Thymus (tissue), 11 donors: ENCODE data around the gene SH3PXD2A. TPM values are rescaled to one million over a fixed set of nuclear protein-coding genes. Genes with fewer than 3 reads are reported as not detected.

ENCODE experiments used
- DNase-seq, 9 donors: peaks; one replicate each; pipeline ENCODE4 v3.0.0-alpha.2; 2013; ENCODE audit warnings: low spot score in 9 of 9, low read depth in 6 of 9, missing footprints in 1 of 9
- H3K27ac ChIP-seq, 2 donors: one replicate each; pipeline ENCODE4 v1.5.1; 2013; ENCODE audit warnings: control low read depth in 1 of 2, low read depth in 1 of 2, low read length in 1 of 2, mild to moderate bottlenecking in 1 of 2, moderate library complexity in 1 of 2
- H3K27me3 ChIP-seq, 2 donors: one replicate each; pipeline ENCODE4 v1.5.1; 2013; ENCODE audit warnings: low read length in 1 of 2; ENCODE audit not compliant: control insufficient read depth in 2 of 2, insufficient read depth in 1 of 2
- H3K36me3 ChIP-seq, 2 donors: one replicate each; pipeline ENCODE4 v1.5.1; 2013; ENCODE audit warnings: low read length in 1 of 2, mild to moderate bottlenecking in 1 of 2, moderate library complexity in 1 of 2; ENCODE audit not compliant: control insufficient read depth in 2 of 2, insufficient read depth in 2 of 2
- H3K4me1 ChIP-seq, 2 donors: one replicate each; pipeline ENCODE4 v1.5.1; 2013; ENCODE audit warnings: low read length in 2 of 2; ENCODE audit not compliant: control insufficient read depth in 2 of 2, insufficient read depth in 2 of 2
- H3K4me3 ChIP-seq, 2 donors: one replicate each; pipeline ENCODE4 v1.5.1; 2013; ENCODE audit warnings: low read length in 2 of 2, control low read depth in 1 of 2, mild to moderate bottlenecking in 1 of 2
- H3K9me3 ChIP-seq, 2 donors: one replicate each; pipeline ENCODE4 v1.5.1; 2013; ENCODE audit warnings: low read length in 1 of 2, mild to moderate bottlenecking in 1 of 2; ENCODE audit not compliant: control insufficient read depth in 2 of 2, insufficient read depth in 1 of 2
- WGBS: extraction: QIAGEN DNeasy Blood & Tissue Kit; methylation state at CpG from one replicate; pipeline ENCODE4 v1.1.7; 2013; 5-methylcytosine and 5-hydroxymethylcytosine counted together
- polyA plus RNA-seq: library from polyadenylated mRNA; stranded (reverse); fragments of 200-250 nt; gene quantifications from one replicate; pipeline ENCODE4 v1.2.3, GENCODE V29; 2013
- total RNA-seq: library from RNA; stranded (reverse); fragments of 120-200 nt; gene quantifications from one replicate; pipeline ENCODE4 v1.2.4, GENCODE V29; 2013
- donor health status: healthy.

Gene SH3PXD2A
- total and polyA plus RNA-seq, 2 donors, result 3.8 to 9.5 TPM

DNA sequence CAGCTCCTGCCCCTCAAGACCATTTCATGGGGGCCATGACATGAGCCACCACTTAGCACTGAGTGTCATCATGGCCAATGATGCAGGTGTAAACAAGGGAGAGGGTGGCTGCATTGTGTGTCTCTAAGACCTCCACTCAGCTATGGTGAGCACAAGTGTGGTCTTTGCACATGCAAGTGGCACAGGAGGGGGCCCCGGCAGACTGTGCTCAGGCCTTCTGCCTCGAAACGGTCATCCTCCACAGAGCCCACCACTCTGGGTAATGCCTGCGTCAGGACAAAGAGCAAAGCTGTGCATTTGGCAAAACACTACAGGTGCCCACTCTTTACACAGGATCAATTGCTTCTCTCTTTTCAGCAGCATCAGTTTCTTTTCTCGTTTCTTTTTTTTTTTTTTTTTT, 125.5 kb downstream of the SH3PXD2A start:
- Histone ChIP-seq H3K27me3 (no peaks in the 10 kb centered on the region), H3K4me1 (no peaks in the 10 kb centered on the region), H3K27ac (peak overlapping the region in 1 of 2 donors; percentile 11), H3K36me3 (no peaks in the 10 kb centered on the region), H3K4me3 (no peak overlapping the region), H3K9me3 (no peaks in the 10 kb centered on the region)
- DNase-seq, result no peak
- 87% methylated on average over 5 of the region's 5 CpGs for WGBS

DNA sequence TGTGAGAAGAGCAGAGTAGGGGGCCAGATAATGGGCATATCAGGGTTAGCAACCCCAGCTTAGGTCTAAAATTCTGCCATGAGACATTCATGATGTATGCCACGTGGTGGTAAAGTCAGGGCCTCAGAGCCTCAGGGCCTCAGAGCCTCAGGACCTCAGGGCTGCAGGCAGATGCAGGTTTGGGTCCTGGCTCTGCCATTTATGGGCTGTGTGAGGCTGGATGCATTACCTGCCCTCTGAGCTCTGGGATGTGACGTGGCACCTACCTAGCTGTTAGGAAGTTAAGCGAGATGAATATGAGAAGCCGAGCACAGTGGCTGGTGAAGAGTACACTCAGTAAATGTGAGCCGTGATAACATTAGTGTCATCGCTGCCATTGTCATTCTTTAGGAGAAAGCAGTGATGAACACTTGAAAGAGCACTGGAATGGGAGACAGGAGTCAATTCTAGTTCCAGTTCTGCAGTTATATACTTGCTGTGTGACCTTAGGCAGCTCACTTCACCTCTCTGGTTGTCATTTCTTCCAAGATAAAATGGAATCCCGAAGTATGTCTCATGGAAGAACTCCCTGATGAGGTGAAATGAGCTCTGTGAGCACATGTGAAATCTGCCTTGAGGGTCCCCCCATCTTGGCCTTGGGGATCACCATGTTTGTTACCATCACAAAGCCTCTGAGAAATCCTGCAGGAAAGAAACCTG, 127.2 kb downstream of the SH3PXD2A start:
- DNase-seq, result no peak
- H3K9me3 ChIP-seq, result no peaks in the 10 kb centered on the region
- no peaks in the 10 kb centered on the region for H3K4me1 ChIP-seq
- WGBS, result 97% methylated on average over 7 of the region's 7 CpGs
- H3K4me3 ChIP-seq, result no peak overlapping the region
- no peaks in the 10 kb centered on the region for H3K36me3 ChIP-seq
- no peak overlapping the region for H3K27ac ChIP-seq
- no peaks in the 10 kb centered on the region for H3K27me3 ChIP-seq

DNA sequence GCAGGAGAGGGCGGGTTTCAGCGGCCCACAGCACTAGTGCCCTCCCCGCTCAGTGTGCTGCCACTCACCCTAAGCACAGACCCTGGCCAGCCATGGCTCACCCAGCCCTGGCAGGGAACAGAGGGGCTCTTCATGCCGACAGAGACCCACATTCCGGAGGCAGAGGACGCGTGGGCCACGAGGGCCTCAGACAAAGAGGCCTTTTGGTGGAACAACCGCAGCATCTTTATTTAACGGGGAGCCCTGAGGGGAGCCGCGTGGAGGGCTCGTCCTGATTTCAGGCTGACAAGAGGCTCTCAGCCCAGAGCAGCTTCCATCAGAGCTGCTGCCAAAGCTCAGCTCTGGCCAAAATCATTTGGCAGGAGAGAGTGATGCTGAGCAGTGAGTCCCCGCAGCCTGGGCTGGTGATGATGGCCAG, 127.8 kb downstream of the SH3PXD2A start:
- DNase-seq, result no peak
- Histone ChIP-seq H3K27me3 (no peaks in the 10 kb centered on the region), H3K9me3 (peaks cover 0 to 2% of the 10 kb centered on the region in 2 donors), H3K36me3 (no peaks in the 10 kb centered on the region), H3K27ac (no peak overlapping the region), H3K4me3 (no peak overlapping the region), H3K4me1 (no peaks in the 10 kb centered on the region)
- 92% methylated on average over 14 of the region's 14 CpGs for WGBS

DNA sequence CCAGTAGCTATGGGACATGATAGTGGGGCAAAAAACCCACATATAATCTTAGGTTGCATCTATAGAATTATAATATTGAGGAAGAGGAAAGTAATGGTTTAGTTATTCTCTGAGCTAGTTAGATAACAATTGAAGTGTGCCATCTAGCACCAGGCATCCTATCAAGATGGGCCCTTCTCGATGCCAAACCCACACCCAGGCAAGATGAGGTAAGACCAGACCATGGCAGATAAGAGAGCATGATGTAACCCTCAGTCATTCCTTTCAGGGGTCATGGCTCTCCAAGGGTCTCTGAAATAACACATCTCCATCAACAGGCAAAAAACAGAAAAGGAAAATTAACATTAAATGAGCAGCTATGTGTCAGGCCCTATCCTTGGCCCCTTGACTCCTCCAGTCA, 128.7 kb downstream of the SH3PXD2A start:
- Histone ChIP-seq H3K27ac (no peak overlapping the region), H3K4me3 (no peak overlapping the region), H3K36me3 (no peaks in the 10 kb centered on the region), H3K4me1 (no peaks in the 10 kb centered on the region), H3K9me3 (peaks cover 0 to 2% of the 10 kb centered on the region in 2 donors), H3K27me3 (no peaks in the 10 kb centered on the region)
- WGBS, result 93% methylated on average over 1 of the region's 1 CpG
- DNase-seq, result no peak

DNA sequence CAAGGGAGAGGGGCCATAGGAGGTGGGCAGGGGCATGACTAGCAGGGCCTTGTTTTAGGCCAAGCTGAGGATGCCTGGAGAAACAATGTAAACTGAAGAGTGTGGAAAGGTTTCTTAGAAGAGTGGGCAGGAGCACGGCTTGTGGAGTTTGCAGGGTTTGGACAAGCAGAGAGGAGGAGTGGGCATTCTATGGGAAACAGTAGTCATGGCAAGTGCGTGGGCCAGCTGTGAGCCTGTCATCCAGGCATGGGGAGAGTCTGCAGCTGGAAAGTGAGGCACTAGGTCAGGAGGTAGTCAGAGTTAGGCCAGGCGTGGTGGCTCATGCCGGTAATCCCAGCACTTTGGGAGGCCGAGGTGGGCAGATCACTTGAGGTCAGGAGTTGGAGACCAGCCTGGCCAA, 130.1 kb downstream of the SH3PXD2A start:
- 97% methylated on average over 5 of the region's 5 CpGs for WGBS
- no peaks in the 10 kb centered on the region for H3K36me3 ChIP-seq
- H3K9me3 ChIP-seq, result peaks cover 0 to 2% of the 10 kb centered on the region in 2 donors
- no peak overlapping the region for H3K4me3 ChIP-seq
- peaks cover 0 to 4% of the 10 kb centered on the region in 2 donors for H3K4me1 ChIP-seq
- H3K27me3 ChIP-seq, result no peaks in the 10 kb centered on the region
- no peak for DNase-seq
- no peak overlapping the region for H3K27ac ChIP-seq

DNA sequence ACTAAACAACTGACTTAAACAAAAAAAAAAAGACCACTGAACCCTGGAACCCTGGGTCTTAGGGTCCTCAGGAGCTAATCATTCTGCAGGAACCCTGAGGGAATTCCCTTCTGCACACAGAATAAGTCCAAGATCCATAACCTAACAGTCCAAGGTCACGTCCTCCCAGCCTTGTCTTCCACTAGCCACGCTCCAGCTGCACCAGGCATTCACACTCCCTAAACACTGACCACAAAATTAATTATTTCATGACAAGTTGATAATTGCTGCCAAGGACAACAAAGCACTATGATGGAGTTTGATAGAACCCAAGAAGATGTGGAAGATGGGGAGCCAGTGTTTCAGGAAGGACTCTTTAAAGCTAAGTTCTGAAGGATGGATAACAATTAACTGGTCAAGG, 130.6 kb downstream of the SH3PXD2A start:
- no peak overlapping the region for H3K27ac ChIP-seq
- no peak for DNase-seq
- no peak overlapping the region for H3K4me3 ChIP-seq
- H3K36me3 ChIP-seq, result no peaks in the 10 kb centered on the region
- no peaks in the 10 kb centered on the region for H3K27me3 ChIP-seq
- H3K4me1 ChIP-seq, result peaks cover 0 to 4% of the 10 kb centered on the region in 2 donors
- 95% methylated on average over 2 of the region's 2 CpGs for WGBS
- peaks cover 0 to 2% of the 10 kb centered on the region in 2 donors for H3K9me3 ChIP-seq

DNA sequence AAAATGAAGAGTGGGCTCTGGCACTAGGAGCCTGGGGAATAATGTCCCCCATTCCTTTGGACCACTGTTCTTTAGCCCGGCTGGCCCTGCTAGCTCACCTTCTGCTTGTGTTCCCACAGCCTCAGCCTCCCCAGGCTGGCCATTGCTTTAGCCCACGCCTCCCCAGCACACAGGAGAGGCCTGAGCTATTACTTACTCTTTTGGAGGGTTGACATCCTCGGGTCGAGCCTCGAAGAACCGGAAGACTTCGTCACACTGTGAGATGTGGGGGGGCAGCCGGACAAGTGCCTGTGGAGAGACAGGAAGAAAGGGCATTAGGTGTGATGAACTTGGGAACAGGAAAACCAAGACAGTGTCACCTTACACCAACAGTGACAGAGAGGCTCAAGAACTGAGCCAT, 131.3 kb downstream of the SH3PXD2A start:
- Histone ChIP-seq H3K27ac (no peak overlapping the region), H3K36me3 (no peaks in the 10 kb centered on the region), H3K4me1 (peaks cover 0 to 8% of the 10 kb centered on the region in 2 donors), H3K4me3 (no peak overlapping the region), H3K9me3 (peaks cover 0 to 2% of the 10 kb centered on the region in 2 donors), H3K27me3 (no peaks in the 10 kb centered on the region)
- 97% methylated on average over 8 of the region's 8 CpGs for WGBS
- no peak for DNase-seq

DNA sequence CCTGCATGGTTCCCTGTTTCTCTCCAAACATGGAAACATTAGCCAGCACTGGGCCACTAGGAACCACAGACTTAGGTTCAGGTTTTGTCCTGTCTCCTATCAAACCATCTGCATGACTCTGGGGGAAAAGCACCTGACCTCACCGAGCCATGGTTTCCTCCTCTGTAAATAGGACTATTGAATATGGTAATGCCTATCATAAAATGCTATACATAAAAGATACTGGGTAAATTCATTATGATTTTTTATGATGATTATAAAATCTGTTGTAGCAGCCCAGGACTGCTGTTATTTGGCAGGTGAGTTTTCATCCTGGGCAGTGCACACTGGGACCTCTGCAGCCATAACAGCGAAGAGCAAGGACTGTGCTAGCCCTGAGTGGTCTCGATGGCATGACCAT, 131.8 kb downstream of the SH3PXD2A start:
- Histone ChIP-seq H3K4me1 (peaks cover 0 to 12% of the 10 kb centered on the region in 2 donors), H3K27me3 (no peaks in the 10 kb centered on the region), H3K9me3 (peaks cover 0 to 2% of the 10 kb centered on the region in 2 donors), H3K36me3 (no peaks in the 10 kb centered on the region), H3K4me3 (no peak overlapping the region), H3K27ac (no peak overlapping the region)
- 92% methylated on average over 3 of the region's 3 CpGs for WGBS
- no peak for DNase-seq

DNA sequence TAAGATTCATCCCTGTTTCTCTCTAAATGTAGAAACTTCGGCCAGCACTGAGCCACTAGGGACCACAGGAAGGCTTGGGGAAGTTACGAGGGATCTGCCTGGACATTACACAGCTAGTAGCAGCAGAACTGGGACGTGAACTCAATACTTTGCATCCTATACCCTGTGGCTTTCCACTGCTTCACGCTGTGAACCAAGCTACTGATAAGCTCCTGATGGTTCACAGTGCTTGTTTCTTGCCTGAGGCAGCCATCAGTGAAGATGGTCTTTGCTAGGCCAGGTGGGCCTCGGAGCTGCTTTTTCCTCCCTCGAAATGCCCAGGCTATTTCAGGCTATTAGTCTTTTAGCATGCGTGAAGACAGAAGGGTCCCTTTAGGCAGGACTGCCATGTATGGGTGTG, 132.7 kb downstream of the SH3PXD2A start:
- peaks cover 0 to 2% of the 10 kb centered on the region in 2 donors for H3K9me3 ChIP-seq
- H3K36me3 ChIP-seq, result no peaks in the 10 kb centered on the region
- H3K4me3 ChIP-seq, result no peak overlapping the region
- no peak overlapping the region for H3K27ac ChIP-seq
- H3K4me1 ChIP-seq, result peaks cover 0 to 12% of the 10 kb centered on the region in 2 donors
- 95% methylated on average over 7 of the region's 7 CpGs for WGBS
- no peak for DNase-seq
- no peaks in the 10 kb centered on the region for H3K27me3 ChIP-seq
